ENCODE measurements around the gene TMEM183A. TPM values are rescaled to one million over a fixed set of nuclear protein-coding genes. Genes with fewer than 3 reads are reported as not detected.

Gene TMEM183A
- total and polyA plus RNA-seq, 9 of the 15 experiments (the other 6 are each of a cell fraction or from before 2014, with no cell fraction given), result 23.4 to 190 (median 124) TPM

DNA sequence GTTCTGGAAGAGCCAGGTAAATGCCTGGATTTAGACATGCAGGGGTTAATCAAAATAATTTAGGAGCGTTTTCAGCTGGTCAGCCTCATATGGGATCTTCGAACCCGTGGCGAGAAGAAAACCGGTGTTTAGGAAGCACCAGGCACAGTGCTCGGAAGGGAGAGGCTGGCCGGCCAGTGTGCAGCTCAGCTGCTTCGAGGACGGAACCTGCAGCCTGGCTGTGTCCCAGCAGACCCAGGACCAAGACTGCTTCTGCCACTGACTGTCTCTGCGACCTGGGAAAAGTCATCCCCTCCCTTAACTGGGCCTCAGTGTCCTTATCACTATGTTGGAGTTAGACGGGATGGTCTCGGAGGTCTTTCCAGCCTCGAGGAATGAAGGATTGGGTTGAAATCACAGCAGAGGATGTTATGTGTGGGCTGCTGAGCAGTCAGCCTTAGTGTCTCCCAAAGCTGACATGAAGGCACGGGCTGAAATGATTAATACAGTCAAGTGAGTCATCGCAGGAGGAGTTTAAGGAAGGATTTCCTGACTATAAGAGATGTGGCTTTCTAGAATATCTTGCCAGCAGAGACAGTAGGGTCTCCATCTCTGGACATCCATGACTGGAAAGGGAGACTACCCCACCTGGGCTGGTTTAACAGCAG lies 39.9 kb downstream of the TMEM183A start (continued):
- TF ChIP-seq, protein P1, sequence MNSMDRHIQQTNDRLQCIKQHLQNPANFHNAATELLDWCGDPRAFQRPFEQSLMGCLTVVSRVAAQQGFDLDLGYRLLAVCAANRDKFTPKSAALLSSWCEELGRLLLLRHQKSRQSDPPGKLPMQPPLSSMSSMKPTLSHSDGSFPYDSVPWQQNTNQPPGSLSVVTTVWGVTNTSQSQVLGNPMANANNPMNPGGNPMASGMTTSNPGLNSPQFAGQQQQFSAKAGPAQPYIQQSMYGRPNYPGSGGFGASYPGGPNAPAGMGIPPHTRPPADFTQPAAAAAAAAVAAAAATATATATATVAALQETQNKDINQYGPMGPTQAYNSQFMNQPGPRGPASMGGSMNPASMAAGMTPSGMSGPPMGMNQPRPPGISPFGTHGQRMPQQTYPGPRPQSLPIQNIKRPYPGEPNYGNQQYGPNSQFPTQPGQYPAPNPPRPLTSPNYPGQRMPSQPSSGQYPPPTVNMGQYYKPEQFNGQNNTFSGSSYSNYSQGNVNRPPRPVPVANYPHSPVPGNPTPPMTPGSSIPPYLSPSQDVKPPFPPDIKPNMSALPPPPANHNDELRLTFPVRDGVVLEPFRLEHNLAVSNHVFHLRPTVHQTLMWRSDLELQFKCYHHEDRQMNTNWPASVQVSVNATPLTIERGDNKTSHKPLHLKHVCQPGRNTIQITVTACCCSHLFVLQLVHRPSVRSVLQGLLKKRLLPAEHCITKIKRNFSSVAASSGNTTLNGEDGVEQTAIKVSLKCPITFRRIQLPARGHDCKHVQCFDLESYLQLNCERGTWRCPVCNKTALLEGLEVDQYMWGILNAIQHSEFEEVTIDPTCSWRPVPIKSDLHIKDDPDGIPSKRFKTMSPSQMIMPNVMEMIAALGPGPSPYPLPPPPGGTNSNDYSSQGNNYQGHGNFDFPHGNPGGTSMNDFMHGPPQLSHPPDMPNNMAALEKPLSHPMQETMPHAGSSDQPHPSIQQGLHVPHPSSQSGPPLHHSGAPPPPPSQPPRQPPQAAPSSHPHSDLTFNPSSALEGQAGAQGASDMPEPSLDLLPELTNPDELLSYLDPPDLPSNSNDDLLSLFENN (IDR thresholded peaks at IDR 0.05; ENCODE audit: low read depth in 2 of 2, low read length in 2 of 2), result no peak
- TF ChIP-seq RBFOX2 (IDR thresholded peaks at IDR 0.05; ENCODE audit: low read depth, low read length) (no peak), ZNF347 (CRISPR knock-in tag; IDR thresholded peaks at IDR 0.05; ENCODE audit: low read depth) (no peak), ZNF197 (CRISPR knock-in tag; IDR thresholded peaks at IDR 0.05; ENCODE audit: low read depth) (no peak), HNRNPK (IDR thresholded peaks at IDR 0.05; ENCODE audit: low read depth, low read length, poor library complexity, severe bottlenecking) (no peak), ZNF274 (IDR thresholded peaks at IDR 0.05; ENCODE audit: borderline replicate concordance, low read depth, low read length) (no peak), NEUROD1 (IDR thresholded peaks at IDR 0.05; ENCODE audit: borderline replicate concordance, low read depth, low read length, partially characterized antibody) (no peak), SREBF2 (CRISPR knock-in tag; IDR thresholded peaks at IDR 0.05) (no peak), MAZ (CRISPR knock-in tag; conservative IDR thresholded peaks at IDR 0.05 in 1 of 2, IDR thresholded peaks at IDR 0.05 in 1 of 2) (no peak), FOXM1 (IDR thresholded peaks at IDR 0.05; ENCODE audit: low read depth) (no peak), FOXM1 (CRISPR knock-in tag; IDR thresholded peaks at IDR 0.05; ENCODE audit: low read depth) (no peak), E2F1 (CRISPR knock-in tag; IDR thresholded peaks at IDR 0.05) (no peak), MYNN (IDR thresholded peaks at IDR 0.05) (no peak), MYNN (CRISPR knock-in tag; IDR thresholded peaks at IDR 0.05) (no peak), HMBOX1 (IDR thresholded peaks at IDR 0.05) (no peak)
- TF ChIP-seq, protein P2, sequence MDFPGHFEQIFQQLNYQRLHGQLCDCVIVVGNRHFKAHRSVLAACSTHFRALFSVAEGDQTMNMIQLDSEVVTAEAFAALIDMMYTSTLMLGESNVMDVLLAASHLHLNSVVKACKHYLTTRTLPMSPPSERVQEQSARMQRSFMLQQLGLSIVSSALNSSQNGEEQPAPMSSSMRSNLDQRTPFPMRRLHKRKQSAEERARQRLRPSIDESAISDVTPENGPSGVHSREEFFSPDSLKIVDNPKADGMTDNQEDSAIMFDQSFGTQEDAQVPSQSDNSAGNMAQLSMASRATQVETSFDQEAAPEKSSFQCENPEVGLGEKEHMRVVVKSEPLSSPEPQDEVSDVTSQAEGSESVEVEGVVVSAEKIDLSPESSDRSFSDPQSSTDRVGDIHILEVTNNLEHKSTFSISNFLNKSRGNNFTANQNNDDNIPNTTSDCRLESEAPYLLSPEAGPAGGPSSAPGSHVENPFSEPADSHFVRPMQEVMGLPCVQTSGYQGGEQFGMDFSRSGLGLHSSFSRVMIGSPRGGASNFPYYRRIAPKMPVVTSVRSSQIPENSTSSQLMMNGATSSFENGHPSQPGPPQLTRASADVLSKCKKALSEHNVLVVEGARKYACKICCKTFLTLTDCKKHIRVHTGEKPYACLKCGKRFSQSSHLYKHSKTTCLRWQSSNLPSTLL (IDR thresholded peaks at IDR 0.05), result no peak
- TF ChIP-seq, protein P3, sequence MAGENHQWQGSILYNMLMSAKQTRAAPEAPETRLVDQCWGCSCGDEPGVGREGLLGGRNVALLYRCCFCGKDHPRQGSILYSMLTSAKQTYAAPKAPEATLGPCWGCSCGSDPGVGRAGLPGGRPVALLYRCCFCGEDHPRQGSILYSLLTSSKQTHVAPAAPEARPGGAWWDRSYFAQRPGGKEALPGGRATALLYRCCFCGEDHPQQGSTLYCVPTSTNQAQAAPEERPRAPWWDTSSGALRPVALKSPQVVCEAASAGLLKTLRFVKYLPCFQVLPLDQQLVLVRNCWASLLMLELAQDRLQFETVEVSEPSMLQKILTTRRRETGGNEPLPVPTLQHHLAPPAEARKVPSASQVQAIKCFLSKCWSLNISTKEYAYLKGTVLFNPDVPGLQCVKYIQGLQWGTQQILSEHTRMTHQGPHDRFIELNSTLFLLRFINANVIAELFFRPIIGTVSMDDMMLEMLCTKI (IDR thresholded peaks at IDR 0.05; ENCODE audit: partially characterized antibody), result no peak
